Smooth muscle cell (in vitro differentiated cells): ENCODE measurements around the gene KIF6. TPM values are rescaled to one million over a fixed set of nuclear protein-coding genes. Genes with fewer than 3 reads are reported as not detected.
"Not testable (repeated sequence)": the region's sequence is repeated elsewhere in the genome, so short reads cannot be mapped to it uniquely, and the experiment has no call there.

Source experiments
- DNase-seq: peaks from one replicate; lab custom pipeline; 2025; ENCODE audit not compliant: unreplicated experiment; lab: John Stamatoyannopoulos, UW
- H2AFZ ChIP-seq: fragments of 200-600 bp; sonication (generic); 2 replicates; pipeline ENCODE4 v1.6.0; 2016; ENCODE audit warnings: antibody characterized with exemption, low read depth, mild to moderate bottlenecking
- H3F3A ChIP-seq: fragments of 200-600 bp; sonication (generic); 2 replicates; pipeline ENCODE4 v1.6.0; 2017; ENCODE audit warnings: antibody characterized with exemption, low read depth
- H3K27ac ChIP-seq: fragments of 200-600 bp; sonication (generic); 2 replicates; pipeline ENCODE4 v1.5.1; 2016; ENCODE audit warnings: low read depth, mild to moderate bottlenecking
- H3K27me3 ChIP-seq: fragments of 200-600 bp; sonication (generic); 2 replicates; pipeline ENCODE4 v1.6.1; 2016; ENCODE audit warnings: low read depth, mild to moderate bottlenecking
- H3K36me3 ChIP-seq: fragments of 200-600 bp; sonication (generic); 2 replicates; pipeline ENCODE4 v1.5.1; 2016; ENCODE audit warnings: low read depth
- H3K4me1 ChIP-seq: fragments of 200-600 bp; sonication (generic); 2 replicates; pipeline ENCODE4 v1.5.1; 2016; ENCODE audit warnings: low read depth
- H3K4me2 ChIP-seq: fragments of 200-600 bp; sonication (generic); 2 replicates; pipeline ENCODE4 v1.6.0; 2016; ENCODE audit warnings: mild to moderate bottlenecking
- H3K4me3 ChIP-seq: fragments of 200-600 bp; sonication (generic); 2 replicates; pipeline ENCODE4 v1.5.1; 2016; ENCODE audit warnings: mild to moderate bottlenecking
- H3K79me2 ChIP-seq: fragments of 200-600 bp; sonication (generic); 2 replicates; pipeline ENCODE4 v1.6.0; 2016; ENCODE audit warnings: low read depth, mild to moderate bottlenecking
- H3K9ac ChIP-seq: fragments of 200-600 bp; sonication (generic); 2 replicates; pipeline ENCODE4 v1.6.0; 2016; ENCODE audit warnings: low read depth
- H3K9me3 ChIP-seq: fragments of 200-600 bp; sonication (generic); replicated peaks from 2 replicates; pipeline ENCODE4 v1.5.1; 2016; ENCODE audit warnings: low read depth
- H4K20me1 ChIP-seq: fragments of 200-600 bp; sonication (generic); 2 replicates; pipeline ENCODE4 v1.6.0; 2016; ENCODE audit warnings: low read depth
- CTCF ChIP-seq: fragments of 200-600 bp; sonication (generic); IDR thresholded peaks from 2 replicates; pipeline ENCODE4 v1.5.1; 2017; ENCODE audit warnings: borderline replicate concordance, mild to moderate bottlenecking, antibody characterized with exemption; ENCODE audit not compliant: insufficient read depth, poor library complexity, severe bottlenecking
- WGBS: methylation state at CpG from one replicate; pipeline ENCODE4 v1.1.7; 2016; ENCODE audit warnings: low lambda C conversion rate; 5-methylcytosine and 5-hydroxymethylcytosine counted together
- polyA plus RNA-seq: library from polyadenylated mRNA; unstranded; fragments of >200 nt; fragmentation: Nextera tagmentation; extraction: Ambion mirVana; gene quantifications from 2 replicates; pipeline ENCODE4 v1.2.1, GENCODE V29; 2016
- total RNA-seq: library from RNA; depleted of rRNA; stranded (reverse); fragments of >200 nt; gene quantifications from 2 replicates; pipeline ENCODE4 v1.2.3, GENCODE V29; 2014

KIF6 gene
- total and polyA plus RNA-seq, 2 experiments from 2014 or later: 1.1 to 1.5 TPM

GRCh38 chr6:39725632-39725997, 407 bp upstream of the KIF6 start:
- peak overlapping the region; percentile 98 for H3K4me2 ChIP-seq
- H3K9me3 ChIP-seq: no peaks in the 10 kb centered on the region
- WGBS: 69% methylated on average over 14 of the region's 14 CpGs
- H3K9ac ChIP-seq: peak overlapping the region; percentile 82
- H3F3A ChIP-seq: no peaks in the 10 kb centered on the region
- no peaks in the 10 kb centered on the region for H3K4me1 ChIP-seq
- no peak for DNase-seq
- no peak for TF ChIP-seq CTCF
- H3K36me3 ChIP-seq: no peaks in the 10 kb centered on the region
- H3K27me3 ChIP-seq: no peaks in the 10 kb centered on the region
- H3K79me2 ChIP-seq: no peaks in the 10 kb centered on the region
- no peaks in the 10 kb centered on the region for H4K20me1 ChIP-seq
- peak overlapping the region; percentile 97 for H2AFZ ChIP-seq
- H3K4me3 ChIP-seq: peak overlapping the region; percentile 97
- no peak overlapping the region for H3K27ac ChIP-seq

DNA sequence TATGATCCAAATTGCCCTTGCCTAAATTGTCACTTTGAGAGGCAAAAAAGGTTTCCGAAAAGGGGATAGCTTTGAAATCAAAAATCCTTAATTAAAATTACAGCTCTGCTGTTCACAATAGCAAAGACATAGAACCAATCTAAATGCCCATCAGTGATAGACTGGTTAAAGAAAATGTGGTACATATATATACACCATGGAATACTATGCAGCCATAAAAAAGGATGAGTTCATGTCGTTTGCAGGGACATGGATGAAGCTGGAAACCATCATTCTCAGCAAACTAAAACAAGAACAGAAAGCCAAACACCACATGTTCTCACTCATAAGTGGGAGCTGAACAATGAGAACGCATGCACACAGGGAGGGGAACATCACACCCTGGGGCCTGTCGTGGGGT, 1.9 kb downstream of the KIF6 start:
- not testable (repeated sequence) for H3K9ac ChIP-seq, H3K36me3 ChIP-seq, H3K4me3 ChIP-seq, H3K9me3 ChIP-seq, H4K20me1 ChIP-seq, H3F3A ChIP-seq, H3K4me2 ChIP-seq, DNase-seq, H3K27me3 ChIP-seq, H2AFZ ChIP-seq, H3K27ac ChIP-seq, H3K4me1 ChIP-seq, H3K79me2 ChIP-seq
- WGBS: 98% methylated on average over 4 of the region's 4 CpGs

DNA sequence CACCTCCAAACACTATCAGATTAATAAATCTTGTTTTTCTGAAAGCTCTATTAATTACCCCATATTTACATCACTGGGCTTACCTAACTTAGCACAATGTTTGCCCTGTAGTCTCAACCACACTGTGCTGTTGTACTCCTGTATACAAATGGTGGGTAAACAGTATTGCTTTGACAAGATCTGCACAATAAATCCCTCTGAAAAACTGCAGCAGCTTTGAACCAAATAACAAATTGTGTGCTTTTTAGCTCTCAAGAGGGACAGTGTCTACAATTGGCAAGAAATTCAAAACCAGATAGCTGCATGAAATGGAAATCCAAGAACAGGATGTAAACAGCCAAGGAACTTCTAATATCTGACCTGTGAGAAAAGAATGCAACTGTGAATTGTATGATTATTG, 10.4 kb downstream of the KIF6 start:
- no peak for DNase-seq
- Histone ChIP-seq H3K36me3 (no peaks in the 10 kb centered on the region), H2AFZ (no peak overlapping the region), H3K27me3 (no peaks in the 10 kb centered on the region), H3K4me2 (no peak overlapping the region), H3K4me3 (no peak overlapping the region), H3K79me2 (no peaks in the 10 kb centered on the region), H3K4me1 (no peaks in the 10 kb centered on the region), H3K9me3 (no peaks in the 10 kb centered on the region), H3F3A (no peaks in the 10 kb centered on the region), H3K27ac (no peak overlapping the region), H4K20me1 (no peaks in the 10 kb centered on the region), H3K9ac (no peak overlapping the region)
- TF ChIP-seq CTCF: no peak

GRCh38 chr6:39707962-39708683, 17.1 kb downstream of the KIF6 start:
- no peaks in the 10 kb centered on the region for H4K20me1 ChIP-seq
- H3K36me3 ChIP-seq: no peaks in the 10 kb centered on the region
- H3K4me2 ChIP-seq: no peak overlapping the region
- H3K4me1 ChIP-seq: no peaks in the 10 kb centered on the region
- H2AFZ ChIP-seq: no peak overlapping the region
- DNase-seq: no peak
- no peak overlapping the region for H3K27ac ChIP-seq
- no peaks in the 10 kb centered on the region for H3K27me3 ChIP-seq
- no peak overlapping the region for H3K4me3 ChIP-seq
- H3K79me2 ChIP-seq: no peaks in the 10 kb centered on the region
- TF ChIP-seq CTCF: no peak
- no peaks in the 10 kb centered on the region for H3F3A ChIP-seq
- no peak overlapping the region for H3K9ac ChIP-seq
- H3K9me3 ChIP-seq: no peaks in the 10 kb centered on the region
- WGBS: 86% methylated on average over 2 of the region's 2 CpGs
